HepG2 (cell line): Measurements from ENCODE around the gene CMTM8. TPM values are rescaled to one million over a fixed set of nuclear protein-coding genes. Genes with fewer than 3 reads are reported as not detected.
A peak's percentile ranks its signal among the peaks of the same experiment; 100 is the strongest.

Source experiments
- ATM ChIP-seq: fragments of 450-650 bp; IDR thresholded peaks from 2 replicates; pipeline ENCODE4 v1.7.1; 2017; ENCODE audit warnings: mild to moderate bottlenecking, borderline replicate concordance
- ELF3 ChIP-seq: IDR thresholded peaks from 2 replicates; pipeline ENCODE4 v1.6.1; 2016; ENCODE audit warnings: missing genetic modification reagents, missing compliant biosample characterization
- EP300 ChIP-seq, 3 experiments: sonication (generic) in 1 of 3; formaldehyde crosslinking in 1 of 3; IDR thresholded peaks; 2 replicates each; pipeline versions ENCODE4 v1.5.1 to v1.6.1; 2011 to 2020; ENCODE audit warnings: low read depth in 2 of 3, low read length in 2 of 3, borderline replicate concordance in 1 of 3, improper control_type of control experiment in 1 of 3, mild to moderate bottlenecking in 1 of 3, missing genetic modification reagents in 1 of 3, moderate library complexity in 1 of 3
- FOXP1 ChIP-seq, 2 experiments: fragments of 450-650 bp in 1 of 2; IDR thresholded peaks; 2 replicates each; pipeline ENCODE4 v1.6.1; 2017 to 2018; ENCODE audit warnings: antibody characterized with exemption in 1 of 2
- HDAC1 ChIP-seq: sonication (generic); formaldehyde crosslinking; IDR thresholded peaks from 2 replicates; pipeline ENCODE4 v1.5.1; 2020; ENCODE audit warnings: mild to moderate bottlenecking, missing genetic modification reagents
- HES4 ChIP-seq: sonication (generic); formaldehyde crosslinking; IDR thresholded peaks from 2 replicates; pipeline ENCODE4 v1.9.0; 2021; ENCODE audit warnings: mild to moderate bottlenecking, missing genetic modification reagents, borderline replicate concordance
- IRF9 ChIP-seq: sonication (generic); formaldehyde crosslinking; IDR thresholded peaks from 2 replicates; pipeline ENCODE4 v1.8.0; 2022; ENCODE audit warnings: missing genetic modification reagents, mild to moderate bottlenecking, borderline replicate concordance
- KLF6 ChIP-seq: IDR thresholded peaks from 2 replicates; pipeline ENCODE4 v1.8.0; 2016; ENCODE audit warnings: missing biosample characterization, missing genetic modification reagents
- MYC ChIP-seq: sonication (generic); formaldehyde crosslinking; IDR thresholded peaks from 2 replicates; pipeline ENCODE4 v1.9.0; 2021; ENCODE audit warnings: missing genetic modification reagents, borderline replicate concordance
- PHF8 ChIP-seq: sonication (generic); formaldehyde crosslinking; IDR thresholded peaks from 2 replicates; pipeline ENCODE4 v1.5.0; 2020; ENCODE audit warnings: missing genetic modification reagents
- RARA ChIP-seq: IDR thresholded peaks from 2 replicates; pipeline ENCODE4 v1.6.1; 2016; ENCODE audit warnings: missing genetic modification reagents, missing compliant biosample characterization
- RNF219 ChIP-seq: sonication (generic); formaldehyde crosslinking; IDR thresholded peaks from 2 replicates; pipeline ENCODE4 v1.5.0; 2020; ENCODE audit warnings: mild to moderate bottlenecking, missing genetic modification reagents
- TFDP2 ChIP-seq: sonication (generic); formaldehyde crosslinking; IDR thresholded peaks from 2 replicates; pipeline ENCODE4 v1.4.0; 2020; ENCODE audit warnings: missing genetic modification reagents
- ZBED4 ChIP-seq: sonication (generic); formaldehyde crosslinking; IDR thresholded peaks from 2 replicates; pipeline ENCODE4 v1.4.0; 2020; ENCODE audit warnings: missing genetic modification reagents, borderline replicate concordance
- ZBTB20 ChIP-seq: sonication (generic); formaldehyde crosslinking; IDR thresholded peaks from 2 replicates; pipeline ENCODE4 v1.8.1; 2023; ENCODE audit warnings: missing genetic modification reagents, low read depth, mild to moderate bottlenecking, borderline replicate concordance
- ZMAT3 ChIP-seq: sonication (generic); formaldehyde crosslinking; conservative IDR thresholded peaks from 2 replicates; pipeline ENCODE4 v1.7.0; 2021; ENCODE audit warnings: missing genetic modification reagents
- ZMYM2 ChIP-seq: sonication (generic); formaldehyde crosslinking; IDR thresholded peaks from 2 replicates; pipeline ENCODE4 v1.8.0; 2022; ENCODE audit warnings: mild to moderate bottlenecking, missing genetic modification reagents
- ZNF501 ChIP-seq: sonication (generic); formaldehyde crosslinking; IDR thresholded peaks from 2 replicates; pipeline ENCODE4 v1.5.1; 2020; ENCODE audit warnings: mild to moderate bottlenecking, moderate library complexity, missing genetic modification reagents
- ZNF619 ChIP-seq: sonication (generic); formaldehyde crosslinking; IDR thresholded peaks from 2 replicates; pipeline ENCODE4 v1.4.0; 2020; ENCODE audit warnings: mild to moderate bottlenecking, missing genetic modification reagents
- ZNF772 ChIP-seq: sonication (generic); formaldehyde crosslinking; IDR thresholded peaks from 2 replicates; pipeline ENCODE4 v1.5.0; 2020; ENCODE audit warnings: mild to moderate bottlenecking, missing genetic modification reagents
- polyA plus RNA-seq, 8 experiments: library from polyadenylated mRNA; depleted of rRNA in 3 of 8; stranded (reverse) in 7 of 8; unstranded in 1 of 8; fragments of >200 nt; fragmentation: Illumina TruSeq in 4 of 8; extraction: Trizol in 4 of 8; gene quantifications; 2 replicates each; pipeline versions ENCODE4 v1.2.1 to v1.2.3, GENCODE V29; 2011 to 2016; ENCODE audit warnings: low read depth in 4 of 8, missing spikeins in 1 of 8, mixed read lengths in 1 of 8; ENCODE audit not compliant: insufficient read depth in 1 of 8
- total RNA-seq, 5 experiments: library from RNA; depleted of rRNA; stranded (reverse); fragments of >200 nt; fragmentation: Illumina TruSeq; extraction: Trizol; gene quantifications; 2 replicates each; pipeline ENCODE4 v1.2.3, GENCODE V29; 2016; ENCODE audit warnings: low read depth in 1 of 5

The CMTM8 gene
- total and polyA plus RNA-seq, 2 of the 13 experiments (the other 11 are each of a cell fraction or from before 2014, with no cell fraction given): 8.9 to 15.8 TPM

- TF ChIP-seq ZNF619 (CRISPR knock-in tag) (peak; percentile 38; the same call in 1 of the 2 replicates), KLF6 (CRISPR knock-in tag) (0 out of 2 replicates have a peak, but pooled peaks have one; percentile 20), ELF3 (CRISPR knock-in tag) (peak; percentile 74), IRF9 (CRISPR knock-in tag) (peak; percentile 74; the same call in 1 of the 2 replicates), RNF219 (CRISPR knock-in tag) (no peak; the same call in 1 of the 2 replicates), FOXP1 (IDR thresholded peaks at IDR 0.05) (no peak), FOXP1 (CRISPR knock-in tag; IDR thresholded peaks at IDR 0.05) (0 out of 2 replicates have a peak, but pooled peaks have one; percentile 31), ATM (no peak), TFDP2 (CRISPR knock-in tag) (peak; percentile 84), HDAC1 (CRISPR knock-in tag) (peak; percentile 73), MYC (CRISPR knock-in tag) (peak; percentile 41; the same call in 1 of the 2 replicates), ZNF772 (CRISPR knock-in tag) (0 out of 2 replicates have a peak, but pooled peaks have one; percentile 11), EP300 (IDR thresholded peaks at IDR 0.05; ENCODE audit: low read depth in 2 of 2, low read length in 2 of 2) (peak in 1 of 2 experiments; percentile 43; a peak in 1 of 4 replicates), EP300 (CRISPR knock-in tag; IDR thresholded peaks at IDR 0.05; ENCODE audit: borderline replicate concordance) (peak; percentile 55; the same call in 1 of the 2 replicates), PHF8 (peak; percentile 82), HES4 (peak; percentile 73; the same call in 1 of the 2 replicates), ZMAT3 (peak; percentile 87), ZNF501 (CRISPR knock-in tag) (peak; percentile 75; the same call in 1 of the 2 replicates), RARA (peak; percentile 66), ZBED4 (peak; percentile 89), ZBTB20 (CRISPR knock-in tag) (peak; percentile 46; the same call in 1 of the 2 replicates), ZMYM2 (CRISPR knock-in tag) (peak; percentile 28; the same call in 1 of the 2 replicates)
Observed at GRCh38 chr3:32237670-32238452, 619 bp upstream of the CMTM8 start (continued).
